Endometrium (tissue), 2 donors: ENCODE measurements around the gene ZNF554.
"Not testable (repeated sequence)": the region's sequence is repeated elsewhere in the genome, so short reads cannot be mapped to it uniquely, and the experiment has no call there.

Source experiments
- FAIRE-seq: peaks from 2 replicates; lab custom pipeline; 2012; peaks lifted over from hg19 to GRCh38; lab: Jason Lieb, UNC
- donor health status: control.
- donor health status: control.

The ZNF554 gene

GRCh38 chr19:2790557-2791271 is 29.0 kb upstream of the ZNF554 start:
- FAIRE-seq = no peak

- FAIRE-seq = no peak
These were observed 28.2 kb upstream of the ZNF554 start for GRCh38 chr19:2791440-2791839.

GRCh38 chr19:2791876-2792275 is 27.8 kb upstream of the ZNF554 start:
- FAIRE-seq = no peak

DNA sequence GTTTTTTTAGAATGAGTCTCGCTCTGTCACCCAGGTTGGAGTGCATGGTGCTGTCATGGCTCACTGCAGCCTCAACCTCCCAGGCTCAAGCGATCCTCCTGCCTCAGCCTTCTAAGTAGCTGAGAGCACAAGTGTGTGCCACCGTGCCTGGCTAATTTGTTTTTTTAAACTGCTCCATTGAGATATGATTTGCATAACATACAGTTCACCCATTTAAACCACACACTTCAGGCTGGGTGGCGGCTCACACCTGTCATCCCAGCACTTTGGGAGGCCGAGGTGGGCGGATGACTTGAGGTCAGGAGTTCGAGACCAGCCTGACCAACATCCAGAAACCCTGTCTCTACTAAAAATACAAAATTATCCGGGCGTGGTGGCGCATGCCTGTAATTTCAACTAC is 27.0 kb upstream of the ZNF554 start:
- FAIRE-seq = not testable (repeated sequence)

DNA sequence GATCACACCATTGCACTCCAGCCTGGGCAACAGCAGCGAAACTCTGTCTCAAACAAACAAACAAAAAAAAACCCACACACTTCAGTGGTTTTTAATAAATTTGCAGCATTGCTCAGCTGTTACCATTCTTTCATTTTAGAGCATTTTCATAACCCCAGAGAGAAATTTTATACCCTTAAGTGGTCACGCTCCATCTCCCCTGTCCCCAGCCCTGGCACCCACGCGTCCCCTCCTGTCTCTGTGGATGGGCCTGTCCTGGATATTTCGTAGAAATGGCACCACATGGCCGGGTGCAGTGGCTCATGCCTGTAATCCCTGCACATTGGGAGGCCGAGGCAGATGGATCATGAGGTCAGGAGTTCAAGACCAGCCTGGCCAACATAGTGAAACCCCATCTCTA is 26.5 kb upstream of the ZNF554 start:
- no peak for FAIRE-seq

- FAIRE-seq = no peak
These were observed 26.1 kb upstream of the ZNF554 start for GRCh38 chr19:2793577-2793976.

DNA sequence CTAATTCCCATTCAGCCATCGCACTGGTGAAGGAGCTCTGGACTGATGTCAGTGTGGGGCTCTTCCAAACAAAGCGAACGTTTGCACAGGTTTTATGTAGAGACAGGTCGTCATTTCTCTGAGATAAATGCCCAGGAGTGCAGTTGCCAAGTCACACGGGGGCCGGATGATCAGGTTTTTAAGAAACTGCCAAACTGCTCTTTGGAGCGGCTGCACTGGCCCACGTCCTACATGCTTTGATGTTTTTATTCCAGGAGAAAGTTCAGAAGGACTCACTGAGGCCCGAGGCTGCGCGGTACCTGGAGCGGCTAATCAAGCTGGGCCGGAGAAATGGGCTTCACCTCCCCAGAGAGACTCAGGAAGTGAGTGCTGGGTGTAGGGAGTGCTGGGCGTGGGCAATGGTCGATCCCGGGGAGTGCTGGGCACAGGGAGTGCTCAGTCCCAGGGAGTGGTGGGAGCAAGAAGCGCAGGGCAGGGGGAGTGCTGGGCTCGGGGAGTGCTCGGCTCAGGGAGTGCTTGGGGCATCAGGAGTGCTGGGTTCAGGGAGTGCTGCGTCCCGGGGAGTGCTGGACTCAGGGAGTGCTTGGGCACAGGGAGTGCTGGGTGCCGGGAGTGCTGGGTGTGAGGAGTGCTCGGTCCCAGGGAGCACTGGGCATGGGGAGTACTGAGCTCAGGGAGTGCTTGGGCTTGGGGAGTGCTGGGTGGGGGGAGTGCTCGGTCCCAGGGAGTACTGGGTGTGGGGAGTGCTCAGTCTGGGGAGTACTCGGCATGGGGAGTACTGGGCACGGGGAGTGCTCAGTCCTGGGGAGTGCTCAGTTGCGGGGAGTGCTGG is 23.6 kb upstream of the ZNF554 start:
- no peak for FAIRE-seq

DNA sequence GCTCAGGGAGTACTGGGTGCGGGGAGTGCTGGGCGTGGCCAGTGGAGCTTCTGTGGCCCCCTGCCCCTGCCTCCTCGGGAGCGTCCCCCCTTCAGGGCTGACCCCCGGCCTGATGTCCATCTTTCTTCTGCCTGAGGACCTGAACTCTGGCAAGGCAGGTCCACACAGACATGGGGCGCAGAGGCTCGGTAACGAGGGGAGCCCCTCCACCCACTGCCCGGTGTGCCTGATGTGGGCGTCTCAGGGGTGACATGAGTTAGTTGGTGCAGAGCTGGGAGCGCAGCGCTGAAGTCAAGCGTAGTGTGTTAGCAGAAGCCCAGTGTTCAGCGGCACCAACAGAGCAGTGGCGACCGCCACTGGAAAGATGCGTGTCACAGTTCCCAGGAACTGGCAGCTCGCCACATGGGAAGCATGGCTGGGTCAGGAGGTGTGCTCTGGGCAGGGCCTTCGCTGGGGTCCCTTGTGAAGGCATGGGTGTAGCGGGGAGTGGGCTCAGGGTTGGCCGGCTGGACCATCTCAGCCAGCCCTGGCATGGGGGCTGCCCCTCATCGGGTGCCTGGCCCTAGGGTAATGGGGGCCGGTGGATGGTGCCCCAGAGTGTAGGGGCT is 22.9 kb upstream of the ZNF554 start:
- FAIRE-seq = no peak

DNA sequence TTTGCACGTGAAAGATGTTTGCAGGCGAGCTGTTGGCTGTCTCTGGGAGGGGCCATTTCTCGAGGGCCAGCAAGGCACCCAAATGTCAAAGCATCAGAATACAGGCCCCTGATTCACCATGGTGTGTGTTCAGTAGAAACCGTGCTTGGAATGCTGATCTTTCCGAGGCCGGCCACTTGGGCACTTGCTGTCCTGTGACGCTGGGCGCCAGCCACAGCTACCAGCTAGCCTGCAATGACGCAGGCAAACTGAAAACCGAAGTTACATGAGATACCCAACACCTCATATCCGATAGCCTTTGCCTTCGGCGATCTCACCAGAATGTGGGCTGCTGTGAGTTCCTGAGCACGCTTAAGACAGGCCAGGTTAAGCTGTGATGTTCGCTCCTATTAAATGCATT is 22.4 kb upstream of the ZNF554 start:
- no peak for FAIRE-seq

- no peak for FAIRE-seq
These were observed 21.4 kb upstream of the ZNF554 start for GRCh38 chr19:2798158-2798685.

GRCh38 chr19:2798733-2799132 is 20.9 kb upstream of the ZNF554 start:
- FAIRE-seq = no peak

- FAIRE-seq = no peak
These were observed 20.2 kb upstream of the ZNF554 start for GRCh38 chr19:2799273-2800020.

DNA sequence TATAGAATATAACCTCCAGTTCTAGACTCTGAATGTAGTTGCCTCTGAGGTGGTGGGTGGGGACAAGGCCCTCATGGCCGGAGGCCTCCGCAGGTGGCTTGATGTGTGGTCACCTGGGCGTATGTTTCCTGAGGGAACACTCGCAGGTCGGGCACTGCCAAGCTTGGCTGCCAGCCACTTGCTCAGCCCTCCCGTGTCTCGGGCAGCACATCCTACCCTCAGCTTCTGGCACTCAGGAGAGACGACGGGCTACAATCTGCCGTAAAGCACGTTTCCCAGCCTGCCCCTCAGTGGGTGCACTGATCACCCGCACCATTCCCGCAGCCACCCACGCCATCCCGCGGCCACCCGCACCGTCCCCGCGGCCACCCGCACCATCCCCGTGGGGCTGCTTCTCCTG is 19.2 kb upstream of the ZNF554 start:
- FAIRE-seq = no peak

- FAIRE-seq = no peak
These were observed 16.8 kb upstream of the ZNF554 start for GRCh38 chr19:2802826-2803225.

DNA sequence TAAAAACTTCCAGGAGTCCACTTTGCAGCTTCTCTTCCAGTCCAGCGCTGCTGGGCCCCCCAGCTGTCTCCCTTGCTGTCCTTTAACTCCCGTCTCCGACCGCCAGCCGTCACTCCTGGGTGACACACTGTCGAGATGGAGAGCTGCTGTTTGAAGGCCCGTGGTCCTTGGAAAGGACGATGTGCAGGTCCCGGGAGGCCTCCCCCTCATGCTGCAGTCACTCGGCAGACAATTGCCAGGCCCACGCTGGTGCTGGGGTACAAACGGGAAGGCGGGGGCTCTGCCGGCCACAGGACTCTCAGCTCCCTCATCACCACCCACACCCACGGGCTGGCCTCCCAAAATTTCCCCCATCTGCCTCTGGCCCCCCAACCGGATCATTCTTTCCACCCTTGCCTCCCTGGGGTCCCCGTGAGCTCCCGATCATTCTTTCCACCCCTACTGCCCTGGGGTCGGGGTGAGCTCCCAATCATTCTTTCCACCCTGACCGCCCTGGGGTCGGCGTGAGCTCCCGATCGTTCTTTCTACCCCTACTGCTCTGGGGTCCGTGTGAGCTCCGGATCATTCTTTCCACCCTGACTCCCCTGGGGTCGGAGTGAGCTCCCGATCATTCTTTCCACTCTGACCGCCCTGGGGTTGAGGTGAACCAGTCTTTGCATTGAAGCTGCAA is 16.0 kb upstream of the ZNF554 start:
- FAIRE-seq = no peak

DNA sequence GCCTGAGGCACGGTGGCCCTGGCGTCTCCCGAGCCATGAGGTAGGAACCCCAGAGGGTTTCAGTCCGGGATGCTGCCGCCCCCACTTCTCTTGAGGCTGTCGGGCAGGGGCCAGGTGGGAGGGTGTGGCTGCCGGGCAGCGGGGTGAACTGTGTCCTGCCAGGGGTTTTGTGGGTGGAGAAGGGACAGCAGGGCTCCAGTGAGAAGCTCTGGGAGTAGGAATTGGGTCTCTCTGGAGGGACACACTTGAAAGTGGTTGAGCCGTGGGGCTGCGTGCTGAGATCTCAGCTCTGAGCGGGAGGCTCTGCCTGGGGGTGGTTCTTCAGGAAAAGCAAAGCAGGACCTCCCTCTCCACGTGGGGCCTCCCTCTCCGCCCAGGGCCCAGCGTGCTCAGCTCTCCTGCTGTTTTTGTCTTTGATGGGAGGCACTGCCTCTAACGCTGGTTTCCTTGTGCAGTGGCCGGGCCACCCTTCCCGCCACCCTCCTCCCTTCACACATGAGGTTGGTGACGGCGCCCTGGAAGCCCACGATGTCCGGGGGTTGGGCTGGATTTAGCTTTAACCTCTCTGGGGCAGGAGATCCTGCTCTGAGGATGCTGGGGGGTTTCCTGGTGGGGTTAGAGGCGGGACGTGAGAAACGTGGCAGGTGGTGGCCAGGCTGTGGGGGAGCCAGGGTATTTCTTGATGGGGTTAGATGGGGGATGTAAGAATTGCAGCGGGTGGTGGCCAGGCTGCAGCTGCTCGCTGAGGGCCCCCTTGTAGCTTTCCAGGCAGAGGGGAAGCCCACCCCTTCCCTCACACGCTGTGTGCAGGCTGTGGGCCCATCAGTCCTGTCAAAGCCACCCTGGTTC is 15.3 kb upstream of the ZNF554 start:
- no peak for FAIRE-seq

- no peak for FAIRE-seq
These were observed 14.3 kb upstream of the ZNF554 start for GRCh38 chr19:2805261-2805900.

DNA sequence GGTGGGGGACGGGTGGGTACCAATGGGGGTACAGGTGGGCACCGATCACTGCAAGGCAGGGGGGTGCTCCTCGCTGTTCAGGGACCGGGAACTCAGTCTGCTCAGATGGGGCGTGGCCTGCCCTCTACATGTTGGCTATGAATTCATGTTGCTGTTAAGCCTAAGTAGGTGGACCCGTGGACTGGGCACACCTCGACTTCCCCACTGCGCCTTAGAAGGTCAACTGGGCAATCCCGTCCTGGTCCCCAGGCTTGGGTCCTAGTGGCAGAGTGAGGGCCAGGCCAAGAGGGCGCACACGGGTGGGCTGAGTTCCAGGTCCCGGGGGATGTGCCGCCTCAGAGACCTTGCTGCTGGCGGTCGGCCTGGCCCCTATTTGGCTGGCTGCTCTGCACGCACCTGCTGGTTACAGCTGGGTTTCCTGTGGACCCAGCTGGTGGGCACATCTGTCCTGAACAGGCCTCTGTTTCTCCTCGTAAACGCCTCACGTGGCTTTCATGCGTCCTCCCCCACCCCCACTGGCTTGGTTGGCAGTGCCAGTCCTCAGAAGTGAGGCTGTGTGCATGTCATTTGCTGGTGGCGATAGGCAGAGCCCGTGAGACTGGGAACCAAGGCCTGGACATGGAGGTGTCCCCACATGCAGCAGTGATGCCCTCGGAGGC is 13.5 kb upstream of the ZNF554 start:
- FAIRE-seq = no peak

GRCh38 chr19:2806736-2807378 is 12.8 kb upstream of the ZNF554 start:
- FAIRE-seq = no peak
